Stimulated activated CD4-positive, alpha-beta T cell treated with anti-CD3 and anti-CD28 coated beads, Interleukin-2, amount 100 ng/mL, for 48 hours (primary cell): Measurements from ENCODE around the gene MAP2.

ENCODE experiments used
- DNase-seq, 2 donors: peaks; one replicate each; pipeline ENCODE4 v3.0.0-alpha.2; 2020

Gene MAP2

DNA sequence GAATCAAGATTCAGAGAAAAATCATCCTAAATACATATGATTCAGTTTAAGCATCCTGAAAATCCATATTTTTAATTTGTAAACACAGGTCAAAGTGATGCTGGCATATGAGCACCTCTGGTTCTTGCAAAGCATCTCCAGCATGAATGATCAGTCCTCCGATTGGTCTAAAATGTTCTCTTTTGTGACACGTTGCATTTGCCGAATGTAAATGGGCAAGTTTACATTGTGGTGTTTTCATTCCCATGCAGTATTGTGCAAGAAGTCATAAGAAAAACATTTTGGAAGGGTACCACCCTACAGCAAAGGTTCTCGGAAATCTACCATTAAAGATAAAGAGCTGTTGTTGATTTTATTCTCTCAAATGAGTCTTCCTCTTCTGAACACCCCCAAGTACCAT is 239.8 kb downstream of the MAP2 start:
- DNase-seq, result no peak

DNA sequence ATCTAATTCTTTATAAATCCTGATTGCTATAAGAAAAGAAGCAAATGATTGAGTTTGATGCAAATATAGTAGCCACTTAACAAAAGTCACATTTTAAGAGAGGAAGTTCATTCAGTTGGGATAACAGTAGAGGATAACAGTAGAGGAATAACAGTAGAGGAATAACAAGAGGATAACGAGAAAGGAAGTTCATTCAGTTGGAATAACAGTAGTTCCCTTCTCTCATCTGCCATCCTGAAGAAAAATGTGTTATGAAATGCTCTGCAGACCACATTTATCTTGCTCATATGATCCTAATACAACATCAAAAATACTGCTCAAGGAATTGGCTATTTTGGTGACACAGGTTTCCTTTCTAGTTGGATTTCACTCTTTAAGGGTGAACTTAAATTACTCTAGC is 242.4 kb downstream of the MAP2 start:
- DNase-seq, result no peak

DNA sequence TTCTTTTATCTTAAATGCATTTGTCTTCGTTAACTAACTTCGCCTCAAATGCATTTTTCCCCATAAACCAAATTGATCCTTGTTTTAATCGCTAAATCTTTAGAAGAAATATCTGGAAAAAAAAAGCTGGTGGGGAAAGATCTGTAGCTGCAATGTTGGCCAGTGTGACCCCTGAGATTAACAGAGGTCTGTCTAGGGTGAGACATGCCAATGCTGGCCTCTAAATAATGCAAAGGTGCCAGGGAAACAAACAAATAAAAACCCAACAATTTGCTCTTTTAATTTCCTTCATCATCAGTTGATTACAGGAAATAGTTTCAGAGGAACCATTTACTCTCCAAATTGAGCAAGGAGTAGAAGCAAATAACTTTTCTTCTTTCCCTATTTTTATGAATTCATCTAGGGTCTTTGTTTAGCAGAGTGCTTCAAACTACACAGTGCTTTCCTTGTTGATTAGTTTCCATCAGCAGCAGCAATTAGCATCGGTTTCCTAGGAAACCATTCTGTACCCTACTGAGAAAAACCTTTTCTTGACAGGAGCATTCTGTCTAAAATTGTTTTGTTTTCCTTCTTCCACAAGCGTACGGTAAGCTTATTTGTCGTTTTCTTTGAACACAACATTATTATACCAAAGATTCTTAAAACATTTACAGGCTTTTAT is 247.3 kb downstream of the MAP2 start:
- DNase-seq, result no peak

DNA sequence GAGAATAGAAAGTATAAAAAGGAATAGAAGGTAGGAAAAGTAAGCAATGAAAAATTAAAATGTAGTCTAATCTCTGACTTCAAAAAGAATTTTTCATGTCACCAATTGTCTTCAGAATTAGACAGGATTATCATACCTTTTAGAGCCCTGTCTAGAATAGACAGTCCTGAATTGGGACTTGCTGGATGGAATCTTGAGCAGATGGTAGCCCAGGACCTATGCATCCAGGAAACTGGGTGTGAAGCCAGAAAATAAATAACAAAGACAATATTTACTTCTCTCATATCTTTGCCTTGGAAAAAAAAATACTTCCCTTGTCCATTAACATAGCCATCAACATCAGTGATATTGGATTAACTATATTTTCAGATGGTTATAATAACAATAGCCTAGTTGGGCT is 250.0 kb downstream of the MAP2 start:
- no peak for DNase-seq

DNA sequence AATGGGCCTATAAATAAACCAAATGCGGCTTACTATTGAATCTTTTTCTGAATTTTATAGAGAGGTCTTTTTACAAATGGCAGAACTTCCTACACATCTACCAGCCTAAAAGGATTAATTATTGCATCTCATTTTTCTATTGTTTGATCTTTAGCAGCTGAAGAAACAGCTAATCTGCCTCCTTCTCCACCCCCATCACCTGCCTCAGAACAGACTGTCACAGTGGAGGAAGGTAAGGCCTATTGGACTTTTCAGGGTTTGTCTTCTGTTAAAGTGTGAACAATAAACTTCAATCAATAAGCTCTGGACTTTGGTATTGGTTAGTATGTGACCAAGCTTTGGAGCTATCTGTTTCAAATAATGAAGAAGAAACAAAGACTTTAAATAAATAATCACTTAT is 256.7 kb downstream of the MAP2 start:
- DNase-seq, result no peak

DNA sequence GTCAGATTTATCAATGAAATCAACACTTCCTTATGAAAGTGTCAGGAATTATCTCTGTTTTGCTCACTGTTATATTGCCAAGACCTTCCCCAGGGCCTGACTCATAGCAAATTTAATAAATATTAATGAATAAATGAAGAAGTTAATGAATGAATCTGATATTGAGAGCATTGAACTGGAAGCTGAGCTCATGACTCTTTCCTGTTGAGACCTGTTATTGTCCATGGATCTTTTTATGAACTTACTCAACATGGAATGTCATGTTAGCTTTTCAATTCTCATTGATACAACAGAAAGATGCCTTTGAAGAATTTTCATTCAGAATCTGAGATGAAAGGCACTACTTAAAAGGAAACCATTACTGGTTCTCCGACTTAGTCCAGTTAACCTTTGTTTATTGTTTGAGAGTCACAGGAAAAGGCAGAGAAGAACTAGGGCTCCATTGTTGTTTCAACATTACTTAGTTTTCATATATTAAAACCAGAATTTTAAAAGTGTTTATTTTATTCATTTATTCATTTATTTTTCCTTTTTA is 257.4 kb downstream of the MAP2 start:
- no peak for DNase-seq

DNA sequence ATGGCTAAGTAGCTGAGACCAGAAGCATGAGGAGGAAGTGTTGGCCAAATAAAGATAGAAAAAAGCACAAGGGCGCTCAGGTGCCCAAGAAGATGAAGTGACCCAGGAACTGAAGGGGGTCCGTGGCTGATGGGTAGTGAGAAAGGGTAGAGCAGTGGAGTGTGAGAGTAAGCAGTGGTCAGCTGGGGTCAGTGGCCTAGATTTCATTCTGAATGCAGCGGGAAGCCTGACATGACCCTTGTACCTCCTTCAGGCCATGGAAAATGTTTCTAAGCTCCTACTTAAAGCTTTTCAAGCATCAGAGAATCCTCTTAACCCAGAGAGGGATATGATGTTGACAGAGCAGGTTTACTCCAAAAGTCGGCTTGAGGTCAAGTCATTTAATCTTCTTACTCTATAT is 258.8 kb downstream of the MAP2 start:
- DNase-seq, result no peak

DNA sequence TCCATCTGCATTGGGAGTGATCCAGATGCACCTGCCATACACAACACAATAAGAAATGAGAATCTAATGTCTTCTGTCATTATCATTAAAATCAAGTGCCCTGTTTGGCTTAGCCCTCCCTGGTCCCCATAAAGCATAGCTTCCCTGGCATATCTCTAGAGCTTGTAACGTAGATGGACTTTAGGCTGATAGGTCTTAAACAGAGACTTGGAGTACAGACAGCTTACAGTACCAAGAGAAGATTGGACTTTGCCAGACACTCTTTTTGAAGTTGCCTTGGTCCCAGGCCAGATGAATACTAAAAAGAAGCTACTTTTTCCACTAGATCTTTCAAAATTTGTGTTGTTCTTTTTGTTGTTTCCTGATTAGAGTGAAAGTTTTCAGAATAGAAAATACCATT is 261.5 kb downstream of the MAP2 start:
- no peak for DNase-seq

DNA sequence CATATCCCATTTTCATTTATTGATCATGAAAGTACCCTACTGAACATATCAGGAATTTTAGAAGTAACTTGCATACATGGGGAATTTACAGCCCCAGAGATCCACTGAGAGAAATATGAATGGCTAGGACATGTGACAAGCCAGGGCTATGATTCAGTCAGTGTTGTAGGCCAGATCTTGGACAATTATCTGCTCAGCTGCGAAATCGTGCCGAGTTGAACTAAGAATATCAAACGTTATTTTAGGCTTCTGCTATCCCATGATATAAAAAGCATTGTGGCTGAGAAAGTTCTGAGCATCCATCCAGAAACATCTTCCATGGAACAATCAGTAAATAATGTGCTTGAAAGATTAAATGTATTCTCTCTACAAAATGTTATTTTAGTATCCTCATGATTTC is 262.1 kb downstream of the MAP2 start:
- no peak for DNase-seq

DNA sequence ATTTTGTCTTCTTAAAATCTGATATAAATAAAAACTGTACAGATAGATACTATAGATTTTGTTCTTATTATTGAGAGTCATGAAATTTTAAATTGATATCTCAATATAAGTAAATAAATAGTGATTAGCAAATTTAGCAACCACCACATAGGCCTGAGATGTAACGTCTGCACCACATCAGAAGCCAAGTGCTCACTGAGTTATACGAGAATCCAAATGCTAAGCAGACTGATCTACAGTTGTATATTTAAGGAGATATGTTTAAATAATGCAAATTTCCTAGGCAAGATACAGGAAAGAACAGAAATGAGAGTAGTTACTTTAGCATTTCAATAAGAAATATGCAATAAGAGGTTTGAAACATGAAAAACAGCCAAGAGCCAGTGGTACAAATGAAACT is 262.6 kb downstream of the MAP2 start:
- DNase-seq, result no peak

DNA sequence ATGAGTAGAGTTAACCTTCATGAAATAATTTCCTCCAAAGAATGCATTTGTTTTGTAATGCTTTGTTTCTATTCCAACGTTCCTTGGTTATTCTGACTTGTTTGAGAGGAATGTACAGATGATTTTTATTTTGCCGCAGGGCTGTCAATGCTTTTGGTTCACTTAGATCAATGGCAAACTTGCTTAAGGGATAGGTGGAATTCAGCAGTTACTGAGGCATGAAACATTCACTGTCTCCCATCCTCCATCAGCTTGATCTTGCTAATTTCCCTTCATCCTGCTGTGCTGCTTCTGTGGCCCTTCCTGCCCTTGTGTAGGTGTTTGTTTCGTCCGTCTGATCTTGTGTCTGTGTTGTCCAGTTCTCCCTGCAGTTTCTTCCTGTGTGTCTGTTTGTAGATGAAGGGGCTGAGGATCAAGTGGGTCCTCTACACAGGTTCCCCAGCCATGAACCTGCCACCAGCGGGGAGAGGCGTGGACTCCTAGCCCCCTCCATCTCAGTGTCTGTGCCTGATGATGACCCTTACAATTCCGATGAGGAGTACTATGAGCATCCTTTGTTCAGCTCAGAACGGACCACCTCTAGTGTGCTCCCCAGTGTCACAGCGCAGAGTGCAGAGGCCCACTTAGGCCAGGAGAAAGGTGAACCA is 263.6 kb downstream of the MAP2 start:
- DNase-seq, result no peak

DNA sequence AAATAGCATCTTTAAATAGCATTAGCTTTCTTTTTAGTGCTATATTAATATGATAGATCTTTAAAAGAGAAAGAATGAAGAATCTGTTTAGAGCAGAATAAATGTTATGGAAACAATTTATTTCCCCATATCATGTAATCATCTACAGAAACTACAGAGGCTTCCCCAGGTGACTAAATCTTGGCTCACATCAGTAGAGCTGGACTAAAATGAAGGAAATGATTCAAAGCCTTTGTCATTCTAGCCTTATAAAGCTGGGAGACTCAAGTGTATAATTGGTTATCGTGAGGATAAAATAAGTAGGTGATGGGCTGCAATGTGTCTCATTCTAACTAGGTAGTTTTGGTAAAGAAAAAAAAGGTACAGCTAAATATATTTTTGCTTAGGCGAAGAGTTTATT is 264.5 kb downstream of the MAP2 start:
- DNase-seq, result no peak

DNA sequence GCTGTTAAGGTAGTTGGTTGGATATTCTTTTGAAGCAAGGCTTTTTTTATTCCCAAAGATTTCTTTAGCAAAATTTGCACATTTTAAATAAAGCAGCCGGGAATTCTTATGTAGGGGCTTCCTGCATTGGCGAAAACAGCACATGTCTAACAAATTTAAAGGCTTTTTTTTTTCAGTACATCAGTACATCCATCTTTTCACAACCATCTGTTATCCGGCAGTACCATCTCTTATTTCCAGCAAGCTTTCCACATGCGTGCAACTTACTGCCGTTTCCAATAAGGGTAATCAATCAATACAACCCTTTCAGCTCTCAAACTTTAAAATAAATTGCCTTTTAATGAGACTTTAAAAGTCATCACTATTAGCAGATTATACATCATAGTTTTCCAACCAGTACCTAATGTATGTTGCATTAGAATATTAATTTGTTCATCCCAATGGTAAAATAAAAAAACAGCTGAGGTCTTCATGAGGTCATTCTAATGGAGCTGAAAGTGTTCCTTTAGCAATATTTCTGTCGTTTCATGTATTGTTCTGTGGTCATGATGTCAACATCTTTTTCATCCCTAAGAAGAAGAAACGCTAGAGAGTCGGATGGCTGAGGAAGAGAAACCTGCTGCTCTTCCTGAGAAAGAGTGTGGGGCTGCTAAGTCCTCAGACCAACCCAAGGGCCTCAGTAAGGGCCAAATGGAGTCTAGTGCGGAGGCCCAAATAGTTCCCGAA is 266.3 kb downstream of the MAP2 start:
- no peak for DNase-seq

DNA sequence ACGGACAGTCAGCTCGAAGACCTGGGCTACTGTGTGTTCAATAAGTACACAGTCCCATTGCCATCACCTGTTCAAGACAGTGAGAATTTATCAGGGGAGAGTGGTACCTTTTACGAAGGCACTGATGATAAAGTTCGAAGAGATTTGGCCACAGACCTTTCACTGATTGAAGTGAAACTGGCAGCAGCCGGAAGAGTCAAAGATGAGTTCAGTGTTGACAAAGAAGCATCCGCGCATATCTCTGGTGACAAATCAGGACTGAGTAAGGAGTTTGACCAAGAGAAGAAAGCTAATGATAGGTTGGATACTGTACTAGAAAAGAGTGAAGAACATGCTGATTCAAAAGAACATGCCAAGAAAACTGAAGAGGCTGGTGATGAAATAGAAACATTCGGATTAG is 270.9 kb downstream of the MAP2 start:
- no peak for DNase-seq

DNA sequence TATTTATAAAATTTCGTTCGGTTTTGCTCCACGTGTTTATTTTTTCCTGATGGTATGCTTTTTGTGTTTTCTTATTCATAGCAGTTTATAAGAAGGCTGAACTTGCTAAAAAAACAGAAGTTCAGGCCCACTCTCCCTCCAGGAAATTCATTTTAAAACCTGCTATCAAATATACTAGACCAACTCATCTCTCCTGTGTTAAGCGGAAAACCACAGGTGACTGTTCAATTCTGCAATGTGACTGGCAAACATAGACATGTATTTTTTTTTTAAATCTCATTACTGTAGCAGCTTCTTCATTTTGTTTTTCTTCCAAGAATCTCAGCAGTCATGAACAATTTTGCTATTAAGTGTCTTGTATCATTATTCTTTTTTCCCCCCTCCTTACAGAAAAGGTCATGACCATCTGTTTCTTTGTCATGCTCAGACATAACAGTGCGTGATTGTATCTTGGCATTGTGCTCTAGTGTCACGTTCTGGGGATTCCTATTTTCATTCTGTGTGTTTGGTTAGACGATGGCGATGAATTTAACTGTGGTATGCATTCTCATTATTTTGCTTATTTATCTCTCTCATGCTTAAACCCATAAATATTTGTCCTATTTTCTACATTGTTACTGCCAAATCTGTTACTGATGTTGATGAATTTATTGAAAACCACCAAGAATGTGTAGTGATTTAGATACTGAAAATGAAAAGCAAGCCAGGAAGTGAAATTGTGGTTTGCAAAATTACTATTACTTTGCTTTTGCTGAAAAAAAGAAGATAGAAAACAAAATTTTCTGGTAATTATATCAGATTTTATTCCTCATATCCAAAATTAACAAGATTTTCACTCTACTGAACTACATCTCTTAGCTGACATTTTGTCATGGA is 273.2 kb downstream of the MAP2 start:
- no peak for DNase-seq

DNA sequence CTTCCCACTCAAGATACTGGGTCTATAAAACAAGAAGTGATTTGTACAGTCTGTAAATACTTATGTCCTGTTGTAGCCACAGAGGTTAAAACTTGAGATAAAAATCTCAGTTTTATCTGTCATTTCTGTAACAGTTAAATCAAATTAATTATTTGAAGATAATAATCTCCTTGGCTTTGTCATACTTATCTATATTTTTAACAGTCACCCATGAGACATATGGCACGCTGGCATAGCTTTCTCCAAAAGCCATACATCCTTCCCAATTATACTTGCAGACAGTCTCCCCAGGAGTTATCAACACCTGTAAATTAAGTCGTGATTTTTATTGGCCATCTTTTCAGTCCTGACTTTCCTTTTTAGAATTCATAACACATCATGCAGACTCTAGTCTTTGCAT is 278.9 kb downstream of the MAP2 start:
- no peak for DNase-seq

DNA sequence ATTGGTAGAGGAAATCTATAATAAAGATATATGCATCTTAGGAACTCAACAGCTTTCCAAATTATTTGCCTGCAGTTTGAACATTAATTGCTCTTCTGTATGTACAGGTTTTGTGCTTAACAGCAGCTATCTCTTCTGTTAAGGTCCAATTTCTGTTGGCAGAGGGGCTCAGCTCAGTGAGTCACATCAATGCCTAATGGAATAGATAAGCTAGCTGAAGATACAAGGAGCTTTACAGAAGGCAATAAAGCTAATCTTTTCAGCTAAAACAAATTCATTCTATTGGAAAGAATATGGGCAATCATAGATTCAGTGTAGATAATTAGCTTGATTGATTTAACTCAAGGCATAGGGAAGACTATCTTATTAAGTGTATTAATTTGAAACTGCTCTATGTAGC is 289.4 kb downstream of the MAP2 start:
- no peak for DNase-seq

DNA sequence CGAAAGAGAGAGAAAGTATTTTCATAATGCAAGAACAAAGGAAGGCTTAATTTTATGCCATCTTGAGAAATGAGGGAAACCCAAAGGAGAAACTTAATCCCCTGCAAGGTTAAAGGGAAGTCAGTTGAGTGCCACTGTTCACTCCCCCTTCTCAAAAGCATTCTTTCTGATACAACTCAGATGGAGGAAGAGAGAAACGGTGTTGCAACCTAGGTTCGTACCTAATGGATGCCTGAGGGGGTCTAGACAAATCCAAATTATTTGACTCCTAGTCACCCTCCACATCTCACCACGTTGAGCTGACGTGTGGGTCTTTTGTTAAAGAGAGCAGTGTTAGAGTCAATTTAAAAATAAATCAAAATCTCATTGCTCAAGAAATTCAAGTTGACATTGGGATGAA is 295.2 kb downstream of the MAP2 start:
- no peak for DNase-seq

DNA sequence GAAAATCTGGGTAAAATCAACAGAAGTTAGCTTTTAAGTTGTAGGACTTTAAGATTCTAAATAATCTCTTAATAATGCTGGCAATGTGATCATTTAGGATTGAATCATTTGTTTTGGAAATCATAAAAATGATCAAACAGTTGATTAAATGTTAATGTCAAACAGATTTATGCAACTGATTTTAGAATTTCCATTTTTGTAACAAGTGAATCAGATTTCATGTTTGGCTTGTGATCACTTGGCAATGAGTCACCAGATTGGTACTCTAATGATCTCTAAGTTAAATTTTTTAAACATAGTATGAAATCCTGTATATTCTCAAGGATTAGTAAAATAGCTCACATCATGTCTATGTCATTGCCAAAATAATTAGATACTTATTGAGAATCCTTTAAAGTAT is 297.6 kb downstream of the MAP2 start:
- DNase-seq, result no peak

DNA sequence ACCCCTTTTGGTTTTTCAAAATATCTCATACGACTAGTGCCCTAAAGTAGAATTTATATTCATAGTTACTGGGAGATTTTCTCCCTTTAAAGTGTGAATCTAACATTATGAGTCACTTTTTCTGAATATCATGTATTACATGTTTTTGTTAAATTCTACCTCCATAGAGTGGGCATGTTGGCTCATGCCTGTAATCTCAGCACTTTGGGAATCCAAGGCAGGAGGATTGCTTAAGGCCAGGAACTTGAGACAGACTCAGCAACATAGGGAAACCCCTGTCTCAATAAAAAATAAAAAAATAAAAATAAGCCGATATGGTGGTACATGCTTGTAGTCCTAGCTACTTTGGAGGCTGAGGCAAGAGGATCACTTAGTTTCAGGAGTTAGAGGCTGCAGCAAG is 302.5 kb downstream of the MAP2 start:
- no peak for DNase-seq

DNA sequence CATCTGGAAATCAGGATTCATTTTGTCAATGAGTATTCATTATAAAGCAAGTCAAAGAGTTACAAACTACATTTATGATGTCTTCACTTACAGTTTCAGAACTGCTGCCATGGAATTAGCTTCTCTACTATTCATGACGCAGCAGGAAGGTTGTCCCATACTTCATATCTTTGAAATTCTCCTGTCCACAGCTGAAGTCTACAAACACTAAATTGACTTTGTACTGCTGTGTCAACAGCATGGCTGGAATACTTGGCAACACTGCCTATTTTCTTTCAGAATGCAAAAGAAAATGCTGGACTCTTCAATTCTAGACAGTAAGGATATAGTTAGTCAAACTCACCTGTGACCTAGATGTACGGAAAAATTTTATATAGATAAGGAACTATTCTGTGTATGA is 303.2 kb downstream of the MAP2 start:
- DNase-seq, result no peak

DNA sequence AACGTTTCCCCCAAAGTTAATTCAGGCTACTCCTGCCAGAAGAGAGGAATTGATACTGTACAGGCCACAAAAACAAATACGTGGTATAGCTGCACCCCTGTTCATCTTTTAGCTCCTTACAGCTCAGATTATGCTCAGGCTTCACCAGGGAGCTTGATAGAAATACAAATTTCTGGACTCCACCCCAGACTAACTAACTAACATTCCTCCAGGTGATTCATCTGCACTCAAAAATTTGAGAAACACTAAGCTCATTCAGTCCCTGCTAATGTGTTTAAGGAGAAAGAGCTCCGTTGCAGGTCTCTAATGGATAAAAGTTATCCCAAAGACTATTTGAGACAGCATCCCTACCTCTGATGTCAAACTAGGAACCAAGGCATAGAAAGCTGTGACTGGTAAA is 311.0 kb downstream of the MAP2 start:
- no peak for DNase-seq

DNA sequence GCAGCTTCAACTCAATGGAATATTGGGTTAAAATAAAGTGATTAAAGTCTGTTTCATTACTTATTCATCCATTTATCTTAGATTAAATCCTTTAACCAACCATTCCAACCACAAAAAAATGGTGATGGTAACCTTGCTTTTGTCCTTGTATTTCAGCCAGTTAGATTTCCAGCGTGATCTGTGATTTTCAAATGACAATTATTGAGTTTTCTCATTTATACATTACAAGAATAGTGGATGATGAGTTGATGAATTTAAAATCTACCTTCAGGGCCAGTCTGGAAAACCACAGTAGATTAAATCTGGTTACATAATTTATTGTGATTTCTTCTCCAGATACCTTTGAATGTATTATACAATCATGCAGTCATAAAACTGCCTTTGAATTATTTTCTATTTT is 318.1 kb downstream of the MAP2 start:
- DNase-seq, result no peak
